Cardiac muscle cell (in vitro differentiated cells and primary cell): Measurements from ENCODE around the gene SPIB. TPM values are rescaled to one million over a fixed set of nuclear protein-coding genes. Genes with fewer than 3 reads are reported as not detected.

ENCODE experiments used
- DNase-seq, 2 donors: peaks; one replicate each; pipeline versions ENCODE4 v3.0.0 to v3.0.0-alpha.2; 2010 to 2017; ENCODE audit warnings: low read depth in 1 of 2, low spot score in 1 of 2
- H3K27ac ChIP-seq: fragments of 200-600 bp; sonication (generic); 2 replicates; pipeline ENCODE4 v1.5.1; 2016
- H3K27me3 ChIP-seq: fragments of 200-600 bp; sonication (generic); 2 replicates; pipeline ENCODE4 v1.6.0; 2016; ENCODE audit warnings: control low read depth
- H3K36me3 ChIP-seq: fragments of 200-600 bp; sonication (generic); 2 replicates; pipeline ENCODE4 v1.5.1; 2016; ENCODE audit warnings: control low read depth
- H3K4me1 ChIP-seq: fragments of 200-600 bp; sonication (generic); 2 replicates; pipeline ENCODE4 v1.8.1; 2017; ENCODE audit warnings: low read depth, mild to moderate bottlenecking, mixed run types
- H3K4me3 ChIP-seq: fragments of 200-600 bp; sonication (generic); 2 replicates; pipeline ENCODE4 v1.5.1; 2016; ENCODE audit warnings: mild to moderate bottlenecking
- H3K9me3 ChIP-seq: fragments of 200-600 bp; sonication (generic); 2 replicates; pipeline ENCODE4 v1.5.1; 2017; ENCODE audit warnings: low read depth, mild to moderate bottlenecking, control low read depth
- polyA plus RNA-seq: library from polyadenylated mRNA; unstranded; fragments of >200 nt; fragmentation: Nextera tagmentation; extraction: Ambion mirVana; gene quantifications from 2 replicates; pipeline ENCODE4 v1.2.1, GENCODE V29; 2016
- total RNA-seq: library from RNA; depleted of rRNA; stranded (reverse); fragments of >200 nt; gene quantifications from 2 replicates; pipeline ENCODE4 v1.2.3, GENCODE V29; 2016
- TF ChIP-seq, protein P1 (sequence below): IDR thresholded peaks from 2 replicates; pipeline ENCODE4 v1.5.1; 2012; ENCODE audit warnings: low read depth, mild to moderate bottlenecking, low read length

SPIB gene
- total and polyA plus RNA-seq, 2 experiments from 2014 or later, result 0.15 to 1.5 TPM

DNA sequence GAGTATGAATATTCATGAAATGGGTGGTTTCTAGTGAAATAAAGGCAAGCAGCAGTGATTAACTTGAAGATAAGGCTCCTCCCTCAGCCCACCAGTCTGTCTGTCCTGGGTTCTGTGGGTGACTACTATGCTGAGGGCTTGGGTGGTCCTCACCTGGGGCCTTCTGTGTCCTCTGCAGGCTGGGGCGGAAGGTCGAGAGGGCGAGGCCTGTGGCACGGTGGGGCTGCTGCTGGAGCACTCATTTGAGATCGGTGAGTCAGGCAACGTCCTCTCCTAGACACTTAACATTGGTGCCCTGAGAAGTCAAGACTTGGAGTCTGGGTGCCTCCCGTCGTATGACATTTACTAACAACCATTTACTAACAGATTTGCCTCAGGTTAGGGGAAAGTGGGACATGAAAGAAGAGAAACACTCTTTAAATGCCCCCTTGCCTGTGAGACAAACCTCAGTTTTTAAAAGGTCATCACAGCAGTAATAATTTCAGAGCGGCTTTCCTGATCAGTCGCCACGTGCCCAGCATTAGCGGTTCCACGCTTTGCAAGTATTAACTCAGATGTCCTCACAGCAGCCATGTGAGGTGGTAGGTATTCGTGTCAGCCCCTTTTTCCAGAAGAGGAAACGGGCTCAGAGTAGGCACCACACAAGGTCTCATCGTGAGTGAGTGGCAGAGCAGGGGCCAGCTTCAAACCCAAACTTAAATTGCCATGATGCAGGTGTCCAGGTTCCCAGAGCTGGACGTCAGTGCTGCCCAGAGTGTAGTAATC, 59.2 kb downstream of the SPIB start:
- no peak overlapping the region for H3K27ac ChIP-seq
- TF ChIP-seq, protein P1, sequence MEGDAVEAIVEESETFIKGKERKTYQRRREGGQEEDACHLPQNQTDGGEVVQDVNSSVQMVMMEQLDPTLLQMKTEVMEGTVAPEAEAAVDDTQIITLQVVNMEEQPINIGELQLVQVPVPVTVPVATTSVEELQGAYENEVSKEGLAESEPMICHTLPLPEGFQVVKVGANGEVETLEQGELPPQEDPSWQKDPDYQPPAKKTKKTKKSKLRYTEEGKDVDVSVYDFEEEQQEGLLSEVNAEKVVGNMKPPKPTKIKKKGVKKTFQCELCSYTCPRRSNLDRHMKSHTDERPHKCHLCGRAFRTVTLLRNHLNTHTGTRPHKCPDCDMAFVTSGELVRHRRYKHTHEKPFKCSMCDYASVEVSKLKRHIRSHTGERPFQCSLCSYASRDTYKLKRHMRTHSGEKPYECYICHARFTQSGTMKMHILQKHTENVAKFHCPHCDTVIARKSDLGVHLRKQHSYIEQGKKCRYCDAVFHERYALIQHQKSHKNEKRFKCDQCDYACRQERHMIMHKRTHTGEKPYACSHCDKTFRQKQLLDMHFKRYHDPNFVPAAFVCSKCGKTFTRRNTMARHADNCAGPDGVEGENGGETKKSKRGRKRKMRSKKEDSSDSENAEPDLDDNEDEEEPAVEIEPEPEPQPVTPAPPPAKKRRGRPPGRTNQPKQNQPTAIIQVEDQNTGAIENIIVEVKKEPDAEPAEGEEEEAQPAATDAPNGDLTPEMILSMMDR, result no peak
- H3K9me3 ChIP-seq, result no peaks in the 10 kb centered on the region
- H3K36me3 ChIP-seq, result peaks cover 7% of the 10 kb centered on the region
- no peaks in the 10 kb centered on the region for H3K27me3 ChIP-seq
- no peak overlapping the region for H3K4me3 ChIP-seq
- H3K4me1 ChIP-seq, result peaks cover 4% of the 10 kb centered on the region
- DNase-seq, result no peak

DNA sequence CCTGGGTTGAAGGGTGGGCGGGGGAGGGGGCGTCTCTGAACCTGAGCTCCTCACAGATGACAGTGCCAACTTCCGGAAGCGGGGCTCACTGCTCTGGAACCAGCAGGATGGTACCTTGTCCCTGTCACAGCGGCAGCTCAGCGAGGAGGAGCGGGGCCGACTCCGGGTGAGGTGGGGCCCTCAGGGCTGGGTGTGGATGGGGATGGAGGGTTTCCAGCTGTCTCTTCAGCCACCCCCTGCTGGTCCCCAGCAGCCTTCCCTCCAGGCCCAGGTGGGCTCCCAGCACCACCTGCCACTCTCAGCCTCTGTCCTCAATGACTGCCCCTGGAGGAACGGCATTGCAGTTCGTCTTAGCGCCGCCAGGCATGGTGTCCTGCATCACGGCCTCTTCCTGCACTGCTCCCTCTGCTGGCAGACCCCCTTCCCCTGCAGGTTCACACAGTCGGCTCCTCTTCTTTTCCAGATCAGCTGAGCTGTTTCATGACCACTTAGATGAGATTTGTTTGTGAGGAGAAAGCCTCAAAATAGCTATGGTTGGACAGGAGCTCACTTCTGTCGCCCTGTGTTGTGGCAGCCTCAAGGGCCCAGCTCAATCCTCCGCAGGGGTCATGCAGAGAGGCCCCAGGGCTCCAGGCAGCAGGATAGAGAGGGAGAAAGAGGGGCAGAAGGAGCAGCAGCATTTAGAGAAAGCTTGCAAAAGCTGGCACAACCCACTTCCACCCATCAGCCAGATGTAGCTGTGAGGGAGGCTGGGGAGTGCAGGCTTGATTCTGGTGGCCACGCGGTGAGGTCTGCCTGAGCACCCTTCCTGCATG, 60.4 kb downstream of the SPIB start:
- TF ChIP-seq, protein P1, result peak; percentile 60
- no peak overlapping the region for H3K4me3 ChIP-seq
- peaks cover 7% of the 10 kb centered on the region for H3K36me3 ChIP-seq
- H3K27ac ChIP-seq, result no peak overlapping the region
- H3K4me1 ChIP-seq, result peaks cover 4% of the 10 kb centered on the region
- no peaks in the 10 kb centered on the region for H3K27me3 ChIP-seq
- peak; percentile 49 to 64 for DNase-seq
- H3K9me3 ChIP-seq, result no peaks in the 10 kb centered on the region

DNA sequence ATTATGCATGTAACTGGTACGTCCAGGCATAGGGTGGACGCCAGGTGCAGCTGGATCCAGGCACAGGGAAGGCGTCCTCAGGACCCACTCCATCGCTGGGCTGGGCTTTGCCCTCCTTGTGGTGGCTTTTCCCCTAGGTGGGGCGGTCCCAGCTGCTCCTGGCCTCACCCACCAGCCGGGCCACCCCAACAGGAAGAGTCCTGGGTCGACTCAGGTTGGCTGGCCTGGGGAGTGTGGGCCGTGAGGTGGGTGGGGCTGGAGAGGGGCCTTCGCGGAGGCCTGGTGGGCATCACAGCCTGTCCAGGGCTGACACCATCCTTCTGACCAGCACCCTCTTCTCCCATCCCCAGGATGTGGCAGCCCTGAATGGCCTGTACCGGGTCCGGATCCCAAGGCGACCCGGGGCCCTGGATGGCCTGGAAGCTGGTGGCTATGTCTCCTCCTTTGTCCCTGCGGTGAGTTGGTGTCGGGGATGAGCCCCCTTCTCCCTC, 61.1 kb downstream of the SPIB start:
- TF ChIP-seq, protein P1, result no peak
- no peak for DNase-seq
- Histone ChIP-seq H3K36me3 (peaks cover 7% of the 10 kb centered on the region), H3K27ac (no peak overlapping the region), H3K4me3 (no peak overlapping the region), H3K9me3 (no peaks in the 10 kb centered on the region), H3K27me3 (no peaks in the 10 kb centered on the region), H3K4me1 (peaks cover 4% of the 10 kb centered on the region)

GRCh38 chr19:50480281-50481111, 61.8 kb downstream of the SPIB start:
- no peak for DNase-seq

More at GRCh38 chr19:50480281-50481111, 61.8 kb downstream of the SPIB start:
- Histone ChIP-seq H3K4me1 (peaks cover 4% of the 10 kb centered on the region), H3K27me3 (no peaks in the 10 kb centered on the region), H3K9me3 (no peaks in the 10 kb centered on the region), H3K36me3 (peaks cover 7% of the 10 kb centered on the region), H3K27ac (no peak overlapping the region), H3K4me3 (no peak overlapping the region)
- TF ChIP-seq, protein P1, result no peak

Other genes starting within 250 kb of the SPIB start
- gene MYH14, start 215.3 kb upstream of the SPIB start, total RNA-seq, result 1.8 and 2.1 TPM in 2 replicates
- gene MYH14, start 215.3 kb upstream of the SPIB start, polyA plus RNA-seq, result 0.32 and 3.0 TPM in 2 replicates
- gene KCNC3, start 89.6 kb upstream of the SPIB start, total RNA-seq, result 6.9 and 8.2 TPM in 2 replicates
- gene KCNC3, start 89.6 kb upstream of the SPIB start, polyA plus RNA-seq, result 4.3 and 6.9 TPM in 2 replicates
- 0.32 and 3.5 TPM in 2 replicates for gene NAPSA, start 53.3 kb upstream of the SPIB start, total RNA-seq
- gene NAPSA, start 53.3 kb upstream of the SPIB start, polyA plus RNA-seq, result 0.53 and 1.8 TPM in 2 replicates
- gene NR1H2, start 42.5 kb upstream of the SPIB start, total RNA-seq, result 58.4 and 60.1 TPM in 2 replicates
- gene NR1H2, start 42.5 kb upstream of the SPIB start, polyA plus RNA-seq, result 58.3 and 62.0 TPM in 2 replicates
- 70.7 and 73.8 TPM in 2 replicates for gene POLD1, start 34.6 kb upstream of the SPIB start, total RNA-seq
- 62.3 and 74.3 TPM in 2 replicates for gene POLD1, start 34.6 kb upstream of the SPIB start, polyA plus RNA-seq
- gene MYBPC2, start 14.0 kb downstream of the SPIB start, total RNA-seq, result 0.04 and 0.18 TPM in 2 replicates
- gene MYBPC2, start 14.0 kb downstream of the SPIB start, polyA plus RNA-seq, result 0.30 and 0.31 TPM in 2 replicates
- gene EMC10, start 57.6 kb downstream of the SPIB start, total RNA-seq, result 308 and 370 TPM in 2 replicates
- 280 and 382 TPM in 2 replicates for gene EMC10, start 57.6 kb downstream of the SPIB start, polyA plus RNA-seq
- 7.7 and 9.4 TPM in 2 replicates for gene GARIN5A, start 57.9 kb downstream of the SPIB start, total RNA-seq
- gene GARIN5A, start 57.9 kb downstream of the SPIB start, polyA plus RNA-seq, result 4.8 and 9.3 TPM in 2 replicates
- 21.4 and 25.4 TPM in 2 replicates for gene JOSD2, start 92.3 kb downstream of the SPIB start, total RNA-seq
- gene JOSD2, start 92.3 kb downstream of the SPIB start, polyA plus RNA-seq, result 29.5 and 44.8 TPM in 2 replicates
- not detected in 2 replicates for gene ASPDH, start 95.0 kb downstream of the SPIB start, total RNA-seq
- gene ASPDH, start 95.0 kb downstream of the SPIB start, polyA plus RNA-seq, result not detected in 2 replicates
- 38.7 and 56.4 TPM in 2 replicates for gene LRRC4B, start 149.5 kb downstream of the SPIB start, total RNA-seq
- 5.8 and 6.2 TPM in 2 replicates for gene LRRC4B, start 149.5 kb downstream of the SPIB start, polyA plus RNA-seq
- 1.9 and 4.7 TPM in 2 replicates for gene SYT3, start 220.9 kb downstream of the SPIB start, total RNA-seq
- gene SYT3, start 220.9 kb downstream of the SPIB start, polyA plus RNA-seq, result 2.1 and 4.3 TPM in 2 replicates
- gene C19orf81, start 230.5 kb downstream of the SPIB start, total RNA-seq, result 23.5 and 36.8 TPM in 2 replicates
- 42.2 and 67.4 TPM in 2 replicates for gene C19orf81, start 230.5 kb downstream of the SPIB start, polyA plus RNA-seq